GM19035 (cell line): Measurements from ENCODE around the gene CDH4.

Experiments
- ATAC-seq: cut with Tn5 transposase; IDR thresholded peaks from one replicate; pipeline ENCODE4 v1.9.1; 2021; ENCODE audit not compliant: unreplicated experiment

Gene CDH4

DNA sequence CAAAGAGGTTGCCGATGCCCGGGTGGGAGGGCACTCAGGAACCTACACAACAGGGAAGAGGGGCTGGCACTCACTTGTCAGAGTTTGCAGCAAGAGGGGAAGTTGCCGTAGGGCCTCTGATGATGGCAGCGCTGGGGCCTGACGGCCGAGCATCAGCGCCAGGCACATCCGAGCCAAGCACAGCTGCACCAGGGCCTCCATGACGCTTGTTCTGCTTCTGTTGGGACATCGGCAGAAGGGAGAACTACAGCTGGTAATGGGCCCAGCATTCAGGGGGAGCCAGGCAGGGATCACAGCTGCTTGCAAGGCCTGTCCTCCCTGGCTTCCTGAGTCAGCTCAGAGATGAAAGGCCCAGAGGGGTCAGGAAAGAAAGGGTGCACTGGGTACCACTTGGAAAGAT, 367.7 kb downstream of the CDH4 start:
- no peak for ATAC-seq

DNA sequence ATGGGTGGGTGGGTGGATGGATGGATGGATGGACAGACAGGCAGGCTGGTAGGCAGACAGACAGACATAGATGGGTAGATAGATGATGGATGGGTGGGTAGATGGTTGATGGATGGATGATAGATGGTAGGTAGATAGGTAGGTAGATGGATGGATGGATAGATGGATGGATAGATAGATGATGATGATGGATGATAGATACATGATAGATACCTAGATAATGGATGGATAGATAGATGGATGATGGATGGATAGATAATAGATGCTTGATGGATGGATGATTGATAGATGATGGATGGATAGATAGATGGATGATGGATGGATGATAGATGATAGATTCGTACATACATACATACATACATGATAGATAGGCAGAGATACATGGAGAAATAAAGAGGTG, 368.1 kb downstream of the CDH4 start:
- ATAC-seq, result no peak

DNA sequence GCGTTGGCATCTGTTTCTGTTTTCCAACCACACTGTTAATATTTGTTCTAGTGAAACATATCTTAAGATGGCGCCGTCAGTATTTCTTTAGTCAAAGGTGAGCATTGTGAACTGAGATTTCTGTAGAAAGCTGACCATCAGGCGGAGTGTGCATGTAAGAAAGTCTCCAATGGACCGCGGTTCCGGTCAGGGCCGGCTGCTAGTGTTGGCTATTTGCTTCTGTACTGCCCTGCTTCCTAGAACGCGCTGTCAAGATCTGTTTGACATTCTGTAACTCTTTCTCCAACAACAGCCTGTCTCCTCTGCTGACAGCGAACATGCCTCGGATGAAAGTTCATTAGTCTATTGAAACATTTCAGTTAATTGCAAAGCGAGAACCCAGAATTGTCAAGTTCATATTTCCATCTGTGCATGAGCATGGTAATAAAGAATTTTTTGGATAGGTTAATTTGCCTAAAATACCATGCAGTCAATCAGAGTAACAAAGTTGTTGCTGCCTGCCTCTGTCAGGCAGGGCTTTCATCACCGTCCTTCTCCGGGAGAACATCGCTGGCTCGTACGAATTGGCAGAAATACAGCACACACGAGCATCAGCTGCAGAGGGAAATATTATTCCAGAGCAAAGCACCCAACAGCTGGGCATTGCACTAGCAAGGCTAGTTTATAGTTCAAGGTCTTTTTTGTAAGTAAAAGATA, 369.1 kb downstream of the CDH4 start:
- ATAC-seq, result no peak

DNA sequence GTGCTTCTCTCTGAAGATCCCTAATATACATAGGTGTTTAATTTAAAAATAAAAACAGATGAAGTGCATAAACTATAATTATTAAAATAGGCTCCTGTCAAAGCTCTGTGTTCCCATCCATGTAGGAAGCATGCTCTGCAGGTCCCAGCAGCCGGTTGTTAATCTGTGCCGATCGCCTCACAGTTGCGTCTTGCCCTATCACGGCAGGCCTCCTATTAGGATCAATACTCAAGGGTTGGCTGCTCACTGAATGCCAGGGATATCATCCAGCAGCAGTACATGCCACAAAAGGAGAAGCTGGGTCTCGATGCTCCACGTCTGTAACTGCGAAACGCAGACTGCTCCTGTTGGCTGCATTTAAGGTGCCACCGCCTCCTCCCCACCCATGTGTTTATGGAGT, 369.8 kb downstream of the CDH4 start:
- no peak for ATAC-seq

DNA sequence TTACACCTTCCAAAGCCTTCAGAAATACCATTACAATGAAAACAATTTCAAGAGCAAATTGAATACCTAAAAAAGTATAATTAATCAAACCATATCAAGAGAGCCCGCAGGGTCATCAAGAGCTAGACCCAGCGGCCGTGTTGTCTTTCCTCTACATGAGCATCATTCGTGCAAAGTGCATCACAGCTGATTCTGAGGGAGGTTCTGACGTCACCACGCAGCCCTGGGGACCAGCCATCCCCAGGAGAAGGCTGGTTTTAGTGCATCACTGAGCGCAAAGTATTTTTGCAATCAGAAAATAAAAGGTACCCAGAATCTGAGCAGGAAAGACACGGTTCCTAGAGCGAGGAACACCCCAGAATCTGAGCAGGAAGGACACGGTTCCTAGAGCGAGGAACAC, 371.4 kb downstream of the CDH4 start:
- no peak for ATAC-seq

DNA sequence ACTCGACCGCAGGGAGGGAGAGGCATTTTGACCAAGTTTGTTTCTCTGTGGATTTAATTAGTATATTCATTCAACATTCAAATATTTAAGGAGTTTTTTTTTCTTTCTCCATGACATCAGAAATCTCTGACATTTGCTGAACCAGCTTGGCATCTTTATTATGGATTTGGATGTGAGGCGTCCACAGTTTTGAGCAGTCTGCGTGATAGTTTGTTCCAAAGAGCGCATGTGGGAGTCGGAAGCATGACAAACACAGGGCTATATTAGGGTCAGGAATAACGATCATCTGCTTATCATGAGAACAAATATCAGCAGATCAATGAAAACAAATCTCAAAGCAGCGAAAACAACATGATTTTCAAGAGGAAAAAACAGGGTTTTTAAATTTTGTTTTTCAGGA, 373.2 kb downstream of the CDH4 start:
- ATAC-seq, result no peak

DNA sequence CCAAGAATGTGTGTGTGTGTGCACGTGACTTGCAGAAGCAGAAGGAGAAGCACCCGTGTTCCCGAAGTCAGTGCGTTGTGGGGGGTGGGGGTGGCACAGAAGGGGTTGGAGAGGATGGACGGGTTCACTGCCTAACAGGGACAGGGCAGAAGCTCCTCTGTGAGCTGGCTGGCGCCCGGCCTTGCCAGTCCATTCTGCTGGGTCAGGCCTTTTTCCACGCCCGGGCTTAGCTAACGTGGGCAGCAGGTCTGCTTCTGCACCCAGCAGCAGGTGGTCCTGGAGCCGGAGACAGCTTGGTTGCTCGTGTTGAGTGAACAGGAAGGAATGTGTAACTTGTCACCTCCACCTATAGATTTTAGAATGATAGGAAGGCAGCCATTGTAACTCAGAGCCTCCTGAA, 374.4 kb downstream of the CDH4 start:
- no peak for ATAC-seq

DNA sequence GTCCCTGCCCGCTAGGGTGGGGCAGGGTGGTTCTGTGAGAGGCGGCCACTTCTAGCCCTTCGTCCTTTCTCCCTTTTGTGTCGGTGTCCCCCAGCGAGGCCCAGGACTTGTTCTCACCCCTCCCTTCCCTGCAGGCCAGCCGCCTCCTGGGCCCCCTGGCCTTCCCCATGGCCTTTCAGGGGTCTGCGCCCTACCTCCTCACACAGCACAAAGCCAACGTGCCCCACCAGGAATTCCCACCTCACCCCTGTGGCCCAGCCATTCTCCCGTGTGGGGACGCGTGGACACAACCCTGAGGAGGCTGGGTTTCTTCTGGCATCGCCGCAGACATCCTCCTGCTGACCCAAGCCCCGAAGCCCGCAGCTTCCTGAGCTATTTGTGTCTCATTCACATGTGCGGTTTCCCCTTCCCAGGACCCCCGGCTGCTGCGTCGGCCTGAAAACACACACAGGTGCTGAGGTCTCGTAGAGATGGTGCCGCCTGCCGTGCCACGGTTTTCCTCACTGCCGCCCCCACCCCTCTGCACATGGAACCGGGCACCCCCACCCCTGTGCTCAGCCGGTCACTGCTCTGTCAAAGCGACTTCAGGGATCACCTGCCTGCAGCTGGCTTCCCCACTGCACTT, 375.8 kb downstream of the CDH4 start:
- no peak for ATAC-seq

DNA sequence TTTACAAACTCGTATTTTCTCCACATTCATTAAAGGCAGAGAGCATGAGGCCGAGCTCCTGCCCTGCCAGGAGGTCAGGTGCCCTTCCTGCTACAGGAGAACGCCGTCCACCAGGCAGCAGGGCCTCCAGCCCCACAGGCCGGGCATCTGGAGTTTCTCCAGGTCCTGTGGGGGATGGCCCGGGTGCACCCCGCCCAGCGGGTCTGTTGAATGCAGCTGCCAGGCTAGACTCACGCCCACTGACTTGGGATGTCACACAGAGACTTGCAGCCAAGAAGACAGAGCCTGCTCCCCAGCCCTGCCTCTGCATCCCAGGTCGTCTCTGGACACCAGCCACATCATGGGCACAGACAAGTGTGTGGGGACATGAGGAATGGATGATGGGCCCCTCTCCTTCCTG, 376.4 kb downstream of the CDH4 start:
- ATAC-seq, result no peak

DNA sequence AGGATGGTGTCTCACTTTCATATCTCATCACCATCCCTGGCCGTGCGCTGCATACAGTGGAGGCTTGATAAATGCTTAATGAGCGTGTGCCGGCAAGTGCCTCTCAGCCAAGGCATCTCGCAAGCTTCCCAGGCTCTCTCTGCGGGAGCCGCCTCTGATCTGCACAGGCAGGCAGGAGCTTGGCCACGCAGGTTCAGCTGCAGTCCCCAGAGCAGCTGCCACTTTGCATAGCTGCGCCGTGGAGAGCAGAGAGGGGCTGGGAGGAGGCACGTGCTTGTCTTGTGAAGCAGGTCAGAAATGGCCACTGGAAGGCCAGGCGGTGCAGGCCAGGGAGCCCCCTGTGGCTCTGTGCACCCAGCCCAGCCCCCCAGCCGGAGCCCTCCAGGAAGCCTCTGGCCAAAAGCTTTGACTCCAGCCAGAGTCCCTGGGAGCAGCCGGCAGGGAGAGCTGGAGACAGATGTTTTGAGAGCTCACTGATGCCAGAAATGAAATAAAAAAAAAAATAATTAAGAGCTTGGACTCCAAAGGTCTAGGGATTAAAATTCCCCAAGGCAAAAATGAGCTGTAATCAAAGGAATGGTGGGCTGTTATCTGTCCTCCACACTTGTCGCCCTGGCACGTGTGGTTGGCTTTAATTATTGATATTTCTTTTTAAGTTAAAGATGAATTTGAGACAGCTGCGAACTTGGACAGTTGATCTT, 377.0 kb downstream of the CDH4 start:
- no peak for ATAC-seq

DNA sequence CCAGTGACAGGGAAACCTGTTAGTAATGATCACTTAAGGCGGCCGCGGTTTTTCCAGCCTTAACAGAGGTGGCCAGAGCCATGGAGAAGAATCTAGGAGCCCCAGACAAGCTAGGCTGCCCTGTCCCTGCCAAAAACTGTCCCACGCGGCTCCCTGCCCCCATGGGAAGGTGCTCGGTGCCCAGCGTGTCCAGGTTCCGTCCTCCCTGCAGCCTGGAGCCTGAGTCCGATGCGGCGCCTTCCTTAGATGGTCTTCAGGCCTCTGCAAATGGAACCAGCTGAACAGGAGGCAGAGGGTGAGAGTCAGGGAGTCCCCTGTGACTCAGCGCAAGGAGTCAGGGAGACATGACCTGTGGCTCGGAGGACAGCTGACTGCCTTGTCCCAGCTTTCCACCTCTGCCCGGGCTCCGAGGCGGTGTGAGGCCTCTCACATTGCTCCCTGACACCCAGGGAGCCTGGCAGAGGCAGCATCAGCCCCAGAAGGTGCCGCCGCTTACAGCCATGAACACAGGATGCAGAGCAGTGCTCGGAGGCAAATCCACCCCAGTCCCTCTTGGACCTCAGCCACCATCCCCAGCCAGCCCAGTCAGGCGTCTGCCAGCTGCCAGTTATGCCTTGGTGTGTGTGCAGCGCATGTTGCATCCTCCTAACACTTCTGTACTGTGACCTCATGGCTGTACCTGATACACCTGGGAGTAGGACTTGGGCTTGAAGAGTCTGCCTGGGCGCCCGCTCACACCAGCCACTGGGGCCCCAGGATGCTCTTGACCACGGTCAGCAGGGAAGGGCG, 377.7 kb downstream of the CDH4 start:
- no peak for ATAC-seq

DNA sequence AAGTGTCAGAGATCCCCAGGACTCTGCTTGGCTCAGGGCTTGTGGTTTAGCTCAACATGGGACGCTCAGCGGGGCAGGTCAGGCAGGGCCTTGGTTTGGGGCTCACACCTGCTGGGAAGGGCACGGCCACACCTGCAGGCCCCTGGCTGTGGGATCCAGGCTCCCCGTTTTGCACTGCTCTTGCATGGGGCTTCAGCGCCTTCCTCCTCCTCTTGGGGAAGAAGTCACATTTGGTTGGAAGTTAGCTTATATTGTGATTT, 378.3 kb downstream of the CDH4 start:
- no peak for ATAC-seq

DNA sequence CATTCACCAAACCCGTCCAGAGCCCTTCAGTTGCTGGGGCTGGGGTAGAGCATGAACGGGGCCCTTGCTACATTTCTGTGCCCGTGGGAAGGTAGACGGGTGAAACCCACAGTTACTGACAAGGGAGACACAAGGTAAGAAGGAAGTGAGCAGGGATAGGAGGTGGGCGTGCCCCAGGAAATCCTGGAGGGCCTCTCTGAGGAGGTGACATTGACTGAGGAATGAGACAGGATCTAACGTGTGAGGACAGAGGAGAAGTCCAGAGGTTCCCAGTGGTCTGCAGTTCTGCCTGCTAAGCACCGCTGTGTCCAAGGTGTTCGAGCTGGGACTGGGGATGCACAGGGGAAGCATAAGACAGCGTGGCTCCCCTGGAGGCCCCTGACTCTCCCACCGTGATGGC, 378.8 kb downstream of the CDH4 start:
- no peak for ATAC-seq

DNA sequence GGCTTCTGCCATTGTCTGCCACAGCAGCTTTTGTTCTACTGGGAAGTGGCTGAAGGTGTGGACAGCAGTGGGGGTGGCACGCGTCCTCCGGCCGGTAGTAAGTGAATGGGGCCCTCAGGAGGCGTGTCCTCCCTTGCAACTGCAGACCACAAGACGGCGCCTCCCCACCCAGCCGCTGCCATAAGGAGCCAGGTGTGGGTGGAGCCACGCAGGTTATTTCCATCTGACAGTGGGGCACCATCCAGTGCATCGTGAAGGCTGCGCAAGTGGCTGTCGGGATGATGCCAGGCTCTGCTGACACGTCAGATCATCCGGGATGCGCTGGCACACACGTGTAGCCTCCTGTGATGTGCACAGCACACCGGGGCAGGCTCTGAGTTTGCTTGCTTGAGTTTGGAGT, 379.7 kb downstream of the CDH4 start:
- ATAC-seq, result no peak

DNA sequence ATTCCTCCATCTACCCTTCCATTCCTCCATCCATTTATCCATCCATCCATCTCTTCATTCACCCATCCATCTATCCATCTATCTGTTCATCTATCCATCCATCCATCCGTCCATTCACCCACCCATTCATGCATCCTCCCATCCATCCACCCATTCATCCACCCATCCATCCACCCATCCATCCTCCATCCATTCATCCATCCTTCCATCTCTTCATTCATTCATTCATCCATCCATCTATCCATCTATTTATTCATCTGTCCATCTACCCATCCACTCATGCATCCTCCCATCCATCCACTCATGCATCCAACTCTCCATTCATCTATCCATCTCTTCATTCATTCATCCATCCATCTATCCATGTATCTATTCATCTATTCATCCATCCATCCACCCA, 380.9 kb downstream of the CDH4 start:
- ATAC-seq, result no peak

DNA sequence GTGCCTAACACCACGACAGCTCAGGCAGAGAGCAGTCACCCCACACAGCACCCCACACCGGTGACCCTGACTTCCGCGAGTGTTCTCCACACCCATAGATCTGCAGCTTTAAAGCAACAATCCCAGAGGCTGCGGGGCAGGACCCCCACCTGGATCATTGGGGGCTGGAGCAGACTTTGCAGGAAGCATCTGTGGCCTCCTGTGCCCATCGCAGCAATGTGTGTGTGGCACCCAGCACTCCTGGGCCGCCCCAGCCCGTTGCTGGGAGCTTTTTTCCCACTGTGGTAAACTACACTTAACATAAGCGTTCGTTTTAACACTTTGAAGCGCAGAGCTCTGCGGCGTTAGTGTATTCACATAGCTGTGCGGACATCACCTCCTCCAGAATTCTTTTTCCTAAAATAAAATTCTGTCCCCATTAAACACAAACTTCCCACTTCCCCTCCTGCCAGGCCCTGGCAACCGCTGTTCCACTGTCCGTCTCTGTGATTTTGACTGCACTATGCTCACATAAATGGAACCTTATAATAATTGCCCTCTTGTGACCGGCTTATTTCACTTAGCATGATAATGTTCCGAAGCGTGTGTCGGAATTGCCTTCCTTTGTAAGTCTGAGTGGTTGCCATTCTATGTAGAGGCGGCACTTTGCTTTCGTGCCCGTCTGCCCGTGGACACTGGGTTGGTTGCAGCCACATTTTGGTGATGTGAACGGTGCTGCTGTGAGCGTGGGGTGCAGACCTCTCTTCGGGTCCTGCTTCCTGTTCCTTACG, 382.5 kb downstream of the CDH4 start:
- no peak for ATAC-seq

DNA sequence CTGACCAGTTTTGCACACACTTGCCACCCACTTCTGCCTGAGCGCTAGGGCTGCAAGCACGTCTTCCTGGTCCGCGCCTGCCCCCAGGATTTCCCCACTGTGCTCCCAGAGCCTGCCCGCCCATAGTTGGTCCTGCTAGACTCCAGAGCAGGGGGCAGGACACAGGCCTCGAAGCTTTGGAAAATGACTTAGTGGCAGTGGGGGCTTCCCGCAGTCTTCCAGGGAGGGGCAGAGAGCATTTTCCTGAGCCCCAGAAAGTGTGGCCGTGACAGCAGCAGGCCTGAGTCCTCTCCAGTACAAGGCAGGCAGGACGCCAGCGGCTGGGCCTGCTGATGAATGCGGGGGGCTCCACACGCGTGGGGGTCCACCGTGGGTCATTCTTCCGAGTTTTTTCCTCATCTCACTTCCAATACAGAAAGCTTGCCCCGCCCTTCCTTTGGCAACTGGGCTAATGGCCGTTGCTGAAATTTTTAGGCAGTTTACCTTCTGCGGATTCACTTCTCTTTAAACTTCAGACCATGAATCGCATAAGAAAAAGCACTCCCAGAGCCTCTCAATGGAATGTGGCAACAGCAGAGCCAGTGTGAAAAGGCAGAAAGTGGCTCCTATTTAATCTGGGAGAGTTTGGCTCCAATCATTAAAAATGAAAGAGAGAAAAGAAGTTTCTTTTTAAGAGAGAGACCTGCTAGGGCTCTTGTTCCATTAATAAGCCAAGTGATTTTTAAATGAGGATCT, 383.8 kb downstream of the CDH4 start:
- no peak for ATAC-seq

DNA sequence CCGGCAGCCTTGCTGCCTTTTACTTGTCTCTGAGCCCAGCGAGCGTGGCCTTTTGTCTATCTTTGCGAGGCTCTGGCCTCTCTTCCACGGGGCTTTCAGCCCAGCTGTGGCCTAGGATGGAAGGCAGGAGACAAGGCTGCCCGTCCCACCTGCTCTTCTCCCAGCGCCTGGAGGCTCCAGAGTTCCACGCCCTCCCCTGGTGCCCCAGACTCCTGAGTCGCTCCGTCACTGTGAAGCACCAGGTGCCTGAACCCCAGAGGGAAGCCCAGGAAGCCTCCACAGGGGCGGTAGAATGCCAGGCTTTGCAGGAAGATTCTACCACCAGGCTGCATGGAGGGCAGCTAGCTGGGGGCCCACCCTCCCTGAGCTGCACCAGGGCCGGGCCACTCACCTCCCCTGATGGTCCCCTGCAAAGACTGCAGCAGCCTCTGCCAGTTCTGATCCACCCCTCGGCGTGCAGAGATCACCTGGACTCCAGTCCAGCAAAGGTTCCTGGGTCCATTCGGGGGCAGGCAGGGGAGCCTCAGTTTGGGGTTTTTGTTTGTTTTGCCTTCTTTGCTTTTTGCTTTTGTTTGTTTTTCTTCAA, 384.6 kb downstream of the CDH4 start:
- ATAC-seq, result no peak

DNA sequence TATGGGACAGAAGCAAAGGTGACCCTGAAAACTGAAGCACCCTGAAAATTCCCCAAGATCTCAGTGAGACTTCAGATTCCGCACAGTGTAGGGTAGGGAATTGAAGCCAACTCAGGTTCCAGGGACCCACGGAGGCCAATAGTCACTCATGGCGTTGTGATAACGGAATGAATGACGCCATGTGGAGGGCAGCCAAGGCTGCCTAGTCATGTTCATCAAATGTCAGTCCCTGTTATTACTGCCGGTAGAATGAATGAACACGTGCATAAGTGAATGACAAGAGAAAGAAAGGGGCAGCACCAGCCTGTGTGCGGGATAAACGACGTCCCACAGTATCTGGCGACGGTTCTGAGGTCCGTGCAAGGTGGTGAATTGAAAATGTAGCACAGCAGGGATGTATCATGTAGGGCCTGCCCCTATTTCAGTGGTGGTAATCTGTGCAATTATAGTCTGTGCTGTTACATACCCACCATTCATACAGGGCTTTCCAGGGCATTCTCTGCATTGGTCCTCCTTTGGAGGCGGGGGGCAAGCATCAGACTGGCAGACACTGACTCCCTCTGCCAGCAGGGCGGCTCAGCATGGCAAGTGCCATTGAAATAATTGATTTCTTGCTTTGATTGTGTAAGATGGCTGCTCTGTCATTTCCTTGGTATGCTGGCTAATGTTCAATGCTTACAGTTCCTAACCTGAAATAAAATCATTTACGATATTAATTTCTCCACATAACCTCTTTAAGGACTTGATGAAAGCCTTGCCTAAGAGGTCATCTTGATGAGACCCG, 386.9 kb downstream of the CDH4 start:
- no peak for ATAC-seq
